SK-N-SH treated with all-trans-retinoic acid at 6 μM for 48 hours (cell line): ENCODE measurements around the gene TRIM25.

Source experiments
- ARNTL ChIP-seq: fragments of 450-650 bp; formaldehyde crosslinking; IDR thresholded peaks from 2 replicates; pipeline ENCODE4 v1.5.0; 2020; ENCODE audit warnings: low read depth, mild to moderate bottlenecking, moderate library complexity, borderline replicate concordance
- ESRRG ChIP-seq: fragments of 250-450 bp; sonication (Bioruptor Pico); IDR thresholded peaks from 2 replicates; pipeline ENCODE4 v1.6.1; 2021; ENCODE audit warnings: mild to moderate bottlenecking
- GLIS3 ChIP-seq: fragments of 250-450 bp; sonication (Bioruptor Pico); IDR thresholded peaks from 2 replicates; pipeline ENCODE4 v1.5.0; 2020; ENCODE audit warnings: mild to moderate bottlenecking, moderate library complexity
- OSR1 ChIP-seq: fragments of 250-450 bp; sonication (Bioruptor Pico); IDR thresholded peaks from 2 replicates; pipeline ENCODE4 v1.8.0; 2022; ENCODE audit warnings: moderate library complexity, mild to moderate bottlenecking, inconsistent platforms
- POU6F1 ChIP-seq: fragments of 250-450 bp; sonication (Bioruptor Pico); IDR thresholded peaks from 2 replicates; pipeline ENCODE4 v1.8.0; 2021; ENCODE audit warnings: low read depth, mild to moderate bottlenecking, moderate library complexity, borderline replicate concordance
- PPARA ChIP-seq: fragments of 250-450 bp; sonication (Bioruptor Pico); IDR thresholded peaks from 2 replicates; pipeline ENCODE4 v1.5.0; 2020; ENCODE audit warnings: mild to moderate bottlenecking, borderline replicate concordance
- RARB ChIP-seq: fragments of 250-450 bp; sonication (Bioruptor Pico); IDR thresholded peaks from 2 replicates; pipeline ENCODE4 v1.8.0; 2021; ENCODE audit warnings: mild to moderate bottlenecking, moderate library complexity
- ZC3H10 ChIP-seq: fragments of 250-450 bp; sonication (Bioruptor Pico); IDR thresholded peaks from 2 replicates; pipeline ENCODE4 v1.5.1; 2021; ENCODE audit warnings: mild to moderate bottlenecking, moderate library complexity
- ZFP30 ChIP-seq: fragments of 450-650 bp; formaldehyde crosslinking; IDR thresholded peaks from 2 replicates; pipeline ENCODE4 v1.5.0; 2022; ENCODE audit warnings: mild to moderate bottlenecking, moderate library complexity
- ZNF8 ChIP-seq: fragments of 450-650 bp; formaldehyde crosslinking; IDR thresholded peaks from 2 replicates; pipeline ENCODE4 v1.5.0; 2020; ENCODE audit warnings: mild to moderate bottlenecking, moderate library complexity
- TF ChIP-seq, protein P1 (sequence below): fragments of 250-450 bp; sonication (Bioruptor Pico); IDR thresholded peaks from 2 replicates; pipeline ENCODE4 v1.8.0; 2020; ENCODE audit warnings: mild to moderate bottlenecking, moderate library complexity, borderline replicate concordance
- TF ChIP-seq, protein P2 (sequence below): fragments of 250-450 bp; sonication (Bioruptor Pico); IDR thresholded peaks from 2 replicates; pipeline ENCODE4 v1.5.0; 2020; ENCODE audit warnings: mild to moderate bottlenecking, moderate library complexity

DNA sequence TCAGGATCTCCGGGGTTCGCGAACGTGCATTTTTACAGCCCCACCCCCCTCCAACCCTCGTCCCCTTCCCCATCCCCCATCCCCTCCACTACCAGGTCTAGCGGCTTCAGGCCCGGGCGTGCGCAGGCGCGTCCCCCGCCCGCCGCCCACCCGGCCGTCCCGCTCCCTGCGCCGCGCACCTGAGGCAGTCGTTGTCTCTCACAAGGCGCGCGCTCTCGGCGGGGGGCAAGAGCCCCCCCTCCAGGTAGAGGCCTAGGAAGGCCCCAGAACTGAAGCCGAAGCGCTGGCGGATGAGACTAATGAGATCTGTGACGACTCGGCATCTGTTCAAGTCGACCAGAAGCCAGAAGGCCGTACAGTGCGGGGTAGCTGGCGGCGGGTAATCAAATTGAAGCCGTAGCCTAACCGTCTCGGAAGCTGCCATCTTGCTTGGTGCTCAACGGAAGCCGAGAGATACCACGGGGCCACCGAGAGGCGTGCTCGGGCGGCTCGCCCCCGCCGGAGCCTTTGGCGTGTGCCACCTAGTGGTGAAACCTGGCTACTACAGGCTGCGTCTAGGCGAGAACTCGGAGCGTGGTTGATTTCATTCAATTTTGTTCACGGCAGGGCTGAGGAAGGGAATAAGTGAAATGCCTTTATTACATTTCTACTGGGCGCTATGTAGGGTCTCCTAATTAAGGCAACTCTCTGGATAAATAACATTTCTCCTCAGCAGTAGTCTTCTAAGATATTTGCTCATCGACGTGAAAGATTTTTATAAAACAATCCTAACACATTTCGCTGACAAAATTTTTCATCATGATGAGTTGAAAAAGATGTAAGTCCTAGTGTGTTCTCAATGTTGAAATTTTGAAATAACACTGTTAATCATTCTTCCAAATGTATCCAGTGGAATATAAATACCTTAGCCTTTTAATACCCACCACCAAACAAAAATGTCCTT, 47.0 kb upstream of the TRIM25 start, which contains the start of gene COIL:
- no peak for TF ChIP-seq ESRRG
- 0 out of 2 replicates have a peak, but pooled peaks have one; percentile 80 for TF ChIP-seq POU6F1 (CRISPR knock-in tag)
- TF ChIP-seq ZC3H10 (CRISPR knock-in tag) = no peak
- TF ChIP-seq, protein P1, sequence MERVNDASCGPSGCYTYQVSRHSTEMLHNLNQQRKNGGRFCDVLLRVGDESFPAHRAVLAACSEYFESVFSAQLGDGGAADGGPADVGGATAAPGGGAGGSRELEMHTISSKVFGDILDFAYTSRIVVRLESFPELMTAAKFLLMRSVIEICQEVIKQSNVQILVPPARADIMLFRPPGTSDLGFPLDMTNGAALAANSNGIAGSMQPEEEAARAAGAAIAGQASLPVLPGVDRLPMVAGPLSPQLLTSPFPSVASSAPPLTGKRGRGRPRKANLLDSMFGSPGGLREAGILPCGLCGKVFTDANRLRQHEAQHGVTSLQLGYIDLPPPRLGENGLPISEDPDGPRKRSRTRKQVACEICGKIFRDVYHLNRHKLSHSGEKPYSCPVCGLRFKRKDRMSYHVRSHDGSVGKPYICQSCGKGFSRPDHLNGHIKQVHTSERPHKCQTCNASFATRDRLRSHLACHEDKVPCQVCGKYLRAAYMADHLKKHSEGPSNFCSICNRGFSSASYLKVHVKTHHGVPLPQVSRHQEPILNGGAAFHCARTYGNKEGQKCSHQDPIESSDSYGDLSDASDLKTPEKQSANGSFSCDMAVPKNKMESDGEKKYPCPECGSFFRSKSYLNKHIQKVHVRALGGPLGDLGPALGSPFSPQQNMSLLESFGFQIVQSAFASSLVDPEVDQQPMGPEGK (CRISPR knock-in tag) = peak; percentile 96
- TF ChIP-seq ZNF8 (CRISPR knock-in tag) = peak; percentile 37; the same call in 1 of the 2 replicates
- TF ChIP-seq RARB (CRISPR knock-in tag) = no peak
- TF ChIP-seq ZFP30 (CRISPR knock-in tag) = no peak
- TF ChIP-seq PPARA (CRISPR knock-in tag) = no peak
- no peak for TF ChIP-seq ARNTL
- TF ChIP-seq, protein P2, sequence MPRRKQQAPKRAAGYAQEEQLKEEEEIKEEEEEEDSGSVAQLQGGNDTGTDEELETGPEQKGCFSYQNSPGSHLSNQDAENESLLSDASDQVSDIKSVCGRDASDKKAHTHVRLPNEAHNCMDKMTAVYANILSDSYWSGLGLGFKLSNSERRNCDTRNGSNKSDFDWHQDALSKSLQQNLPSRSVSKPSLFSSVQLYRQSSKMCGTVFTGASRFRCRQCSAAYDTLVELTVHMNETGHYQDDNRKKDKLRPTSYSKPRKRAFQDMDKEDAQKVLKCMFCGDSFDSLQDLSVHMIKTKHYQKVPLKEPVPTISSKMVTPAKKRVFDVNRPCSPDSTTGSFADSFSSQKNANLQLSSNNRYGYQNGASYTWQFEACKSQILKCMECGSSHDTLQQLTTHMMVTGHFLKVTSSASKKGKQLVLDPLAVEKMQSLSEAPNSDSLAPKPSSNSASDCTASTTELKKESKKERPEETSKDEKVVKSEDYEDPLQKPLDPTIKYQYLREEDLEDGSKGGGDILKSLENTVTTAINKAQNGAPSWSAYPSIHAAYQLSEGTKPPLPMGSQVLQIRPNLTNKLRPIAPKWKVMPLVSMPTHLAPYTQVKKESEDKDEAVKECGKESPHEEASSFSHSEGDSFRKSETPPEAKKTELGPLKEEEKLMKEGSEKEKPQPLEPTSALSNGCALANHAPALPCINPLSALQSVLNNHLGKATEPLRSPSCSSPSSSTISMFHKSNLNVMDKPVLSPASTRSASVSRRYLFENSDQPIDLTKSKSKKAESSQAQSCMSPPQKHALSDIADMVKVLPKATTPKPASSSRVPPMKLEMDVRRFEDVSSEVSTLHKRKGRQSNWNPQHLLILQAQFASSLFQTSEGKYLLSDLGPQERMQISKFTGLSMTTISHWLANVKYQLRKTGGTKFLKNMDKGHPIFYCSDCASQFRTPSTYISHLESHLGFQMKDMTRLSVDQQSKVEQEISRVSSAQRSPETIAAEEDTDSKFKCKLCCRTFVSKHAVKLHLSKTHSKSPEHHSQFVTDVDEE (CRISPR knock-in tag) = peak; percentile 67
- TF ChIP-seq GLIS3 (CRISPR knock-in tag) = 0 out of 2 replicates have a peak, but pooled peaks have one; percentile 37
- no peak for TF ChIP-seq OSR1 (CRISPR knock-in tag)
